NCI-H1436 (cell line): Measurements from ENCODE around the gene MAP3K5.

Experiments used
- DNase-seq: peaks from one replicate; lab custom pipeline; 2025; lab: John Stamatoyannopoulos, UW

Gene MAP3K5

DNA sequence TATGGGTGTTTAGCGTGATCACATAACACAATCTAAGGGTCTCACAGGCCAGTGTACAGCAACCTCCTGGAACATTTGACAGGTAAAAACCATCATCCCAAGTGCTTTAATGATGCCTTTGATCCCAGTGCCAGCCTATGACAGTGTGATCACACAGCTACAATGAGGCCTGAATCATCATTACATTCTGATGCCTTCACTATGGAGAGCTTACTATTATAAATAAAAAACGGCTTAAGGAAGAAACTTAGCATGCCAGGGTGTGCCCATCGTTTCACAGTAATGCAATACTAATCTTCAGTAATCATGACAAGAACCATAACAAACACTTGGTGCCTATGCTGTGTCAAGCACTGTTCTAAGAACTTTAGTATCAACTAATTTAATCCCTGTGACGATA lies 253.4 kb downstream of the MAP3K5 start:
- DNase-seq: no peak

DNA sequence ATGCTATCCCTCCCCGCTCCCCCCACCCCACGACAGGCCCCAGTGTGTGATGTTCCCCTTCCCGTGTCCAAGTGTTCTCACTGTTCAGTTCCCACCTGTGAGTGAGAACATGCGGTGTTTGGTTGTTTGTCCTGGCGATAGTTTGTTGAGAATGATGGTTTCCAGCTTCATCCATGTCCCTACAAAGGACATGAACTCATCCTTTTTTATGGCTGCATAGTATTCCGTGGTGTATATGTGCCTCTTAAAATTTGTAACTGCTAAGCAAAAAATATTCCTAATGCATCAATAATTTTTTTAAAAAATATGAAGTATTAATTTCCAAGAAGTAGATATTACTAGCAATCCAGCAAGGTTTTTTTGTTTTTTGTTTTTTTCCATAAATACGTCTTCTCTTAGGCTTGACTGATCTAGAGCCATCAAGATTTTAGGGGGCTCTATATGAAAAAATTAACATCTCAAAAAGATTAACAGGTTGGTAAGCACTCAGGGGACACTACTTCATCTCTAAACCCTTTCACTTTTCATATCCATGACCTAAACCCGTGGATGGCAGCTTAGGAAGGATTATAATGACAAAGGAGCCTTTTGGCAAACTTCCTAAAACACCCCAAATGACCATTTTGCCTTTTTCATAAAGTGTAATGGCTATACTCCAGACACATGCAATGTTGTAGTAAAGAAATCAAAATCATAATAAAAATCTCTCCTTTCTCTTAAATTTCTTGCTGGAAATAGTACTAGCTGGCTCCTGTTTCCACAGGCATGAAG lies 256.2 kb downstream of the MAP3K5 start:
- DNase-seq: no peak

DNA sequence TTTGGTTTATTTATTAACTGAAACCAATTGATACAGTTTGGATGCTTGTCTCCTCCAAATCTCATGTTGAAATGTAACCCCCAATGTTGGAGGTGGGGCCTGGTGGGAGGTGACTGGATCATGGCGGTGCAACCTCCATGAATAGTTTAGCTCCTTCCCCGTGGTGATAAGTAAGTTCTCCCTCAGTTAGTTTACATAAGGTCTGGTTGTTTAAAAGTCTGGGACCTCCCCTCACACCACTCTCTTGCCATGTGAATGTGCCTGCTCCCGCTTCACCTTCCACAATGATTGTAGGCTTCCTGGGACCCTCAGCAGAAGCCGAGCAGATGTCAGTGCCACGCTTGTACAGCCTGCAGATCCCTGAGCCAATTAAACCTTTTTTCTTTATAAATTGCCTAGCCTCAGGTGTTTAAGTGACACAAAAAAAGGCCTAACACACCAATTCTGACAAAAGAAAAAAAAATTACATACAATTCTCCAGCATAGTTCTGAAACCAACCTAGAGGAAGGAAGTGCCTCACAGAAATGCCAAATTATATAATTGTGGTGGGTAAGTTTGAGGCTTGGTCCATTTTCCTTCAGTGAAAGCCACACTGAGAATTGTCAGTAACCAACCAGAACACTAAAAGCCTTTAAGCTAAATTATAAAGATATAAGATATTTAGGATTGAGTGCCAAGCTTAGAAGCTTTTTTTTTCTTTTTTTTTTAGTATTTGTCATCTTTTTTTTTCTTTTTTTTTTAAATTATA lies 257.1 kb downstream of the MAP3K5 start:
- no peak for DNase-seq

DNA sequence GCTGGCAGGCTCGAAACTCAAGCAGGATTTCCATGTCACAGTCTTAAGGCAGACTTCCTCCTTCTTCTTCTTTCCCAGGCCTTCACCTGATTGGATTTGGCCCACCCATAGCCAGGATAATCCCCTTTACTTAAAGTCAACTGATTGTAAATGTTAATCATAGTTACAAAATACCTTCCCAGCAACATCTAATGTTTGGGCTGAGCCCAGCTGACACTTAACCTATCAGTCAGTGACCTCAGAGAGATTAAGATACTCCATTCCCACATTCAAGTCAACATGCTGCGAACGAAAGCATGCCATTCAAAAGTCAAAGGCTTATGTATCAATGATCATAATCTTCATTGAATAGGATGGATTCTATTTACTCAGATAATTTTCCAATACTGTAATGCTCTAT lies 258.0 kb downstream of the MAP3K5 start:
- DNase-seq: no peak

DNA sequence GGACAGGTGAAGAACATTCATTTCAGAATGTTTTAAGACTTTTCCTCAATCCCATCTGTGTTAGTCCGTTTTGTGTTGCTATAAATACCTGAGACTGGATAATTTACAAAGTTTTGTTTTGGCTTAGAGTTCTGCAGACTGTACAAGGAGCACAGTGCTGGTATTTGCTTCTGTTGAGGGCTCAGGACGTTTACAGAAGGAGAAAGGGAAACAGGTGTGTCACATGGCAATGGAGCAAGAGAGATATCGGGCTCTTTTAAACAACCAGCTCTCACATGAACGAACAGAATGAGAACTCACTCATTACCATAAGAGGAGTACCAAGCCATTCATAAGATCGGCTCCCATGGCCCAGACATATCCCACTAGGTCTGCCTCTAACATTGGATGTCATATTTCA lies 258.8 kb downstream of the MAP3K5 start:
- DNase-seq: no peak

DNA sequence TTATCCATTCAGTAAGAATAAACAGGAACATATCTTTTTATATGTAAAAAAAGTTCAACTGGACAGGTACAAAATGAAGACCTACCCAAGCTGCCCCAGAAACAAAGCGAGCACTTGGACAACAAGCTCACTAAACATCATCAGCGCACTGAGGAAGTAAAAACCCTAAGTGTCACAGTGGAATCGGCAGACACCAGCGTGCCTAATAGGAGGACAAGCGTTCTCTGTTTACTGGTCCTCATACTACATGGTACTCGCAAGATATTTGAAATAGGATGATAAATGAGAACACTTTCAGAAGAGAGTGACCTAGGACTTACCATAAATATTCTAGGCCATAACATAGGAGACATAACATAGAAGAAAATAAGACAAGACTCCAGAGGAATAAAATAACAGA lies 260.2 kb downstream of the MAP3K5 start:
- no peak for DNase-seq

DNA sequence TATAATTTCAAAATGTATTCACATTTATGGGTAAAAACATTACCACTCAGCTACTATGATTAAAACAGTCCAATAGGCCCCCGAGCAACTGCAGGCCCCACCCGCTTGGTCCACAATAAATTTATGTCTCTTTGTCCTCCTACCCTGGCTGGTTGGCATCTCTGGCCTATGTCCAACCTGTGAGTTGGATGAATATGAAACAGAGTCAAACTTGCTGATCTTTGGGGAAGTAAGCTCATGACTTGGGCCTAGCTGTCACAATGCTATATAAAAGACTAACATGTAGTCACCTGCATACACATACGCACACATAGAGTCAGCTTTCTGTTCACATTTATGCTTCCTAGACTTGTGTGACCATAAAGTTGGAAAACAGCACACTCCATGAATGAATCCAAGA lies 262.6 kb downstream of the MAP3K5 start:
- DNase-seq: no peak

DNA sequence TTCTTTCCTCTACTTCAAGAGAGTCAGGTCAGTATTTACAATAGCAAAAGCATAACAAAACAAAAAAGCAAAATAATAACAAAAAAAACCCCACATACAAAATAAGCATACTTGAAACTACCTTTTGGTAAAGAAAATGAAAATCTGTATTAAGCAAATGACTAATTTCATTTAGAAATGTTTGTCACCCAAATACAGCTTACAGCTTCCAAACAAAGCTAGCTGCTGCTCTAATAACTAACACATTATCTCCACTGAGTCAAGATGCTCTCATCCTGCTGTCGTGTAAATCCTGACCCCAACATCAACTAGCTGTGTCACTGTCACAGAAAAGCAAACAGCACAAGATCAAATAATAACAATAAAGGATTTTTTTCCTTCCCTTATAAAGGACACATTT lies 263.8 kb downstream of the MAP3K5 start:
- DNase-seq: no peak

DNA sequence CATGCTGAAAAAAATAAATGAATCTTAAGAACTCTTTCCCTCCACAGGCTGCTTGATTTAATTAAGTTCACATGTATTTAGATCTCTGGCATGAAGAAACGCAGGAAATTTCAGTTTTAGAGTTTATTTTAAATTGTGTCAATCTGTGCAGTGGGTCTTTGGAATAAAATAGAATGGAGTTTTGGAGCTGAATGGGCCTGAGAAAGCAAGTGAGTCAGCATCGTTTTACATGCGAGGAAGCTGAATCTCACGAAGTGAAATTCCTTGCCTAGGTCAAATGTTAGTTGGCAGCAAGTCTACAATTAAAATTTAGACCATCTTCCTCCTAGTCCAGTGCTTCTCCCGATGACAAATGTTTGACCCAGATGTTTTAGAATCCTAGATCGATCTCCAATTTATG lies 264.4 kb downstream of the MAP3K5 start:
- no peak for DNase-seq

DNA sequence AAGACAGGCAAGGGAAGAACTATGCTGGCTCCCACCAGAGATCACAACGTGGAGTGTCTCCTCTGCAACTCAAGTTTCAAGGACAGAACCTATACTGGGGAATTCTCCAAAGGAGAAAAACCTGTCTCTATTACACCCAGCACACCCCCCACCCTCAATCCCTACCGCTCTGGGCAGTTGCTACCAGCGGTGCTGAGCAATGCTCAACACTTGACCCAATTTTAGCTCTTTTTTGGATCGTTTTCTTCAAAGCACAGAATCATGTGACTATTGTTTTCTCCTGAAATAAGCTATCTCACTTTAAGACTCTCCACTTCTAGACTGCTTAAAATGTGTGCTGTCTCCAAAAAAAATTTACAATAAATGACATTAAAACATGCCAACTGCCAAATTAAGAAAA lies 265.3 kb downstream of the MAP3K5 start:
- DNase-seq: no peak

DNA sequence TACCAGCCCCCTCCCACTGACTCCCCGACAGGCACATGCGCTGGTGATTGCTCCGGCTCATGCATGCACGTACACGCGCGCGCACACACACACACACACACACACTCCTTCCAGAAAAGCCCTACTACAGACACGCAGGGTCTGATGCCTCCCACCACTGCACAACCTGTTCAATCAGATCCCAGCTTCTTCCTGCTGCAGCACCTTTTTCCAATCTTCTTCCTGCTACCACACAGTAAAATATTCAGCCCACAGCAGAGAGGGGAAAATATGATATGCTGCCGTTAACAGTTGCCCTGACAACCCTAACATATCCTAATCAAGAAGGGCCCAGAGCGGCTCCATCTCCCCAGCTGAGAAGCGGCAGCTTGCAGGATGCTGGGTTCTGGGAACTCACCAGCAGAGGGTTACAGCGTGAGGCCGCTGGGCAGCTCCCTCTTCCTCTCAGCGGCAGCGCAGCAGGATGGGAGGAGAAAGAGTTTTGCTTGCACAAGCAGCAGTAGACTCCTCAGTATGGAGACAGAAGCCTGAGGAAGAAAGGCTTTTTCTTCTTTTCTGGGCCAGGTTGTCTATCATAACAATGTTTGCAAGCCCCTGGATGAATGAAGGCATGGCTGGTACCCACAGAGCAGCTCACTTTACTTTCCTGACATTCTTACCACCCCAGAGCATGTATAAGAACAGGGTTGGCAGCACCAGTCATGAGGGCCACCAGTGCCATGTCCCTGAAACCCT lies 265.9 kb downstream of the MAP3K5 start:
- DNase-seq: peak; percentile 51

DNA sequence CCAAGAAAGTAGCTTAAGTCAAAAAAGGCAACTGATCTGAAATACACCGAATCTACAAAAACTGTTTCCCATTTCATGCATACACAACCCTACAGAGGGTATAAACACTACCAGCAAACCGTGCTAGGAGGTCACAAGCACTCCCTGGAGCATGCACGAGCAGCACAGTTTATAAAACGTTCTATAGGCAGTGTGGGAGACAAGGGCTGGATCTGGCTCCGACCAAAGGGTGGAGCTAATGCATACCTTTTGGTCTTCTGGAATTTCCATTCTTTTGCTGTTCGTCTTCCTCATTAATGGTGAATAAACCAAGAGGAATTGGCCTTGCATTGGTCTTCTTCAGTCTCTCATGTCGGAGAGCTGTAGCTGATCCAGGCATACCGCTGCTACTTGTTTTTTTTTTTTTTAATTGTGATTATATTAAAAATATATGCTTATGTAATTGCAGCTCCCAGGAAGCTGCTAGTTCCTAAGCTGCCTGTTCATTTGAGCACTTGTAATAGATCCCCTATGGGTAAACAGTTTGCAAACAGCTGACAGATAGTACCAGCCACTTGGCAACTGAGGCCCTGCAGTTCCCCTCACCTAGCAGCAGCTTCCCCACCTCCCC lies 266.6 kb downstream of the MAP3K5 start:
- no peak for DNase-seq

DNA sequence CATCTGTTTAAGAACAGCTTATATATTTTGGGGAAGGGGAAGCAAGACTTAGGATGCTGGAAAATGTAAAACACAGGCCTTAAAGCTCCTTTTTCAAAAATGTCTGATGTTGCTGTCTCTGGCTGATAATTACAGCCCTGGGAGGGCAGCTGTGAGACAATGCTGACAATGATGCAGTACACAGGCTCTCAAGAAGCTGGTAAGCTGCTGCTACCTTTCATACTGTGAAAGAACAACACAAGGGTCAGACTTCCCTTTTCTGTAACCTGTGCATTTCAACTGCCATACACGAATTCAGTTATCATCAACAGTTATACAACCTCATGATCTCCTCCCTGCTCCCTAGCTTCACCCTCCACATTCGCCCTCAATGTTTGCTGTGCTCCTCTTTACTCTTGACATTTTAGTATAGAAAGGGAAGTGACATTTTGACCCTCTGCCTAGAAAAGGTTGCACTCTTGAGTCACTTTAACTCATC lies 267.3 kb downstream of the MAP3K5 start:
- DNase-seq: peak; percentile 22

DNA sequence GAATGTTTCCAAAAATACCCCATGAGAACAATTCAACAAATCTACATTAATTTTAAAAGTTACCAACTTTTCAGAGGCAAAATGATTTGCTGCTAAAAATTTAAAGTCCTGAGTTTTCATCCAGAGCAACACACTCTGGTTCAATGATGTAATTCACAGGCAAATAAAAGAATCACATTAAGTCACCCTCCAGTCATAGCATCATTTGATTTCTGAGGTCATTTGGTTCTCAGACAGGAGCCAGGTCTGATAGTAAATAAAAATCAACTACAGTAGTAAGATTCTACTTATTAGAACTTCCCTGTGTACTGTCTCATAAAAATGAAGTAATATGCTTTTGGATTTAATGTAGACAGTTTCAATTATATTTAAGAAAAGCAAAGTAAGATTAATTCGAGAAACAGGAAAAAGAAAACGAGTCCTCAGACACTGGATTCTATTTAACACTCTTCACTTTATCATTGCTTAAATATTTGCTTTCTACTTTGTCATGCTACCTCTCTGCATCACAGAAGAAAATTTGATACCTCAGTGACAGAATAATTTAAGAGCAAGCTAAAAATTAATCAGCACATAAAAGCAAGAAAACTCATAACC lies 267.8 kb downstream of the MAP3K5 start:
- no peak for DNase-seq

DNA sequence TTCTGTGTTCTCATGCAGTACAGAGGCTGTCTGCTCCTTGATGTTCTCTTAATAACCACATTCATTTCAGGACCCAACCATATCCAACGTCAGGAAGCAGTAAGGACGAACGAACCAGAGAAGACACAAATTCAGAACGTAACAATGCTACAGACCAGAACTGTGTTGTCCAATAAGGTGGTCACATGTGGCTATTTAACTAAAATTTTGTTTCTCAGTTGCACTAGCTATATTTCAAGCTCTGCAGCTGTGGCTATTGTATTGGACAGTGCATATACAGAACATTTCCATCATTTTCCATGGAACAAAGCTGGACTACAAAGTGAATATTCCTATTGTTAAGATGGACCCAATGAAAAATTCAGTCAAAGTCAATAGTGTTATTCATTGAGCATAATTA lies 269.1 kb downstream of the MAP3K5 start:
- no peak for DNase-seq

DNA sequence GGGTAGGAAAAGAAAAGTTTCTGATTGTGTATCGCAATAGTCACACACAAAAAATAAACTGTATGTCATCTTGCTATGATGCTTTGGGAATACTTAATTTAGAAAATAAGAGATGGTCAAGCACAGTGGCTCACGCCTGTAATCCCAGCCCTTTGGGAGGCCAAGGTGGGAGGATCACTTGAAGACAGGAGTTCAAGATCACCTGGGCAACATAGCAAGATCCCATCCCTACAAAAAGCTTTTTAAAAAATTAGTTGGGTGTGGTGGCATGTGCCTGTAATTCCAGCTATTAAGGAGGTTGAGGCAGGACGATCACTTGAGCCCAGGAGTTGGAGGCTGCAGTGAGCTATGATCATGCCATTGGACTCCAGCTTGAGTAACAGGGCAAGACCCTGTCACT lies 269.6 kb downstream of the MAP3K5 start:
- no peak for DNase-seq

DNA sequence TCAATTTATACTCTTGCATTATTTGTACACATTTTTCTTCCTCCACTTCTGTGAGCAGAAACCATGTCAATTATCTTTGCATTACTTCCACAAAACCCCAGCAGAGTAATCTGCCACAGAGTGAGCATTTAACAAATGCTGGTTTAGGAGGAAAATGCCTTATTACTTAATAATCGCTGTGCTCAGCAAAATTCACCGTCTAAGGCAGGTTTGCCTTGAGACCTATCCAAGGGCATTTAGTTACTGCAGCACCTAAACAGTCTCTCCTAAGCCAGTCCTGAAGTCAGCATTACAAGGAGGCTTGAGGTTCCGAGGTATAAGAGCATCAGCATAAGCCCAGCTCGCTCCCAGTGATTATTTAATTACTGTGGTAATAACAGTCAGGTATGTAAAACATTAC lies 270.4 kb downstream of the MAP3K5 start:
- DNase-seq: no peak

DNA sequence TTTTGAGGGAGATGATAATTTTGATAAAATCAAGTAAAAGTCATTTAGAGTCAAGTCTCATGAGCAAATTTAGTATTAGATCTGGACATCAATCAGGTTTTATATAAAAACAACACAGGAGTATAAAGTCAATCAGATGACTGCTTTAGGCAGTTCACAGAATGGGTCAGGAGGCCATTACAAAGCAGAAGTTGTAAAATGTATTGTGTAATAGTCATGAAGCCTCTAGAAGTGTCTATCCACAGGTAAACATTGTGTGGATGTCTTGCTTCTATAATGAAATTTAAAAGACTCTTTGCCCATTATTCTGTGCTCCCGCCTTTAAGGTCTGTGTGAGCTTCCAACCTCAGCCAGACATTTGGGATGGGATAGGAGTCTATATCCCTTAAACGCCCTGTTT lies 270.9 kb downstream of the MAP3K5 start:
- DNase-seq: no peak

DNA sequence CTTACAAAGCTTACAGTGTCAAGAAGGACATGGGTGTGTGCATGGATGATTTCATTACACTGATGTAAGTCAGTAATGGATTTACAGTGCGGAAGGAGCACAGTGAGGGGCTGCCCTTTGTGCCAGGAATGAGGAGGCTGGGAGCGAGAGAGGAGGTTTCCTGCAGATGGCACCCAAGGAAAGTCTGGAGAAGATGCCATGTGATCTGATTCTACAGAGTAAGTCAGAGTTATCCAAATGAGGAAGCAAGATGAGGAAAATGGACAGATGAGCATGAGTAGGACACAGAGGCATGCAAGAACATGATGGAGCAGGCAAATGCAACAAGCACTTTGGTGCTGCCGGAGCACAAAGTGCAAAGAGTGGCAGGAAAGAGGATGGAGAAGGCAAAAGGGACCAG lies 271.8 kb downstream of the MAP3K5 start:
- DNase-seq: no peak

DNA sequence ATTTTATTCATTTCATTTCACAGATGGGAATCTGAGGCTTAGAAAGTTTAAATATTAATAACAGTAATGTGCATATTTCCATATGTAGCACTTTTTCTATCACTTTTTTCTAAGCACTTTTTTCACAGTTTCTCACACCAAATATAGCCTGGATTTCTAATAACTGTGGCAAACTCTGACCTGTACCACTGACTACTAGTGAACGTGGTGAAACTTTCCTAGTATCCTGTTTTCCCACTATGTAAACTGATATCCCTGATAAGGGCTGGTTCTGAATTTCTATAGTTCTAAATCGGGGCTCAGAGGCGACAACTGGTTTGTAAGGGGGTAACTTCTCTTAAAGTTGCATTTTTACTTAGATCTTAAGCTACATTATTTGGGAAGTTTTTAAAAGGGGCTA lies 274.7 kb downstream of the MAP3K5 start:
- no peak for DNase-seq

DNA sequence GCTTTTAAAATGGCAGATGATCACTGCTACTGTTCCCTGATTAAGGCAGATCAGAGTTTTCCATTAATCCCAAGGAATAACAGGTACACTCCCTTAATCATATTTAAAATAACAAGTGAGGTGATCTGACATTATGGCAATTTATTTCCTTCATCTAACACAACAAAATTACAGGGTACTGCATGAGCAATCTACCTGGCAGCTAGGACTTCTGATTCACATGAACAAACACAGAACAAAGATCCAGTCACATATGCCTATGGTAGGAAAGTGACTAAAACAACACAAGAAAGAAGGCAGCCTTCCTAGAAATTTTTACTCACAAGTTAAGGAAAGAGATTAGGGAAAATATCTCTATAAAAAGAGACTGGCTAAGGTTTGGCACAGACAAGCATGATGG lies 275.3 kb downstream of the MAP3K5 start:
- no peak for DNase-seq

DNA sequence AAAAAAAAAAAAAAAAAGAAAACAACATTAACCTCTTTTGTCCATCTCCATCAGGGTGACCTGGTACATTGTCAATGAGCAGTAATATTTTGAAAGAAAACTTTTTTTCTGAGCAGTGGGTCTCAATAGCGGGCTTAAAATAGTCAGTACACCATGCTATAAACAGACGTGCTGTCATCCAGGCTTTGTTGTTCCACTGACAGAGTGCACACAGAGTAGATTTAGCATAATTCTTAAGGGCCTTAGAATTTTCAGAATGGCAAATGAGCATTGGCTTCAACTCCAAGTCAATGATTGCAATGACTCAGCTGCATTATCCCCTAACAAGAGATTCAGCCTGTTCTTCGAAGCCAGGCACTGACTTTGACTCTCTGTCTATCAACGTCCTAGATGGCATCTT lies 277.7 kb downstream of the MAP3K5 start:
- no peak for DNase-seq
